Stimulated activated CD8-positive, alpha-beta memory T cell treated with anti-CD3 and anti-CD28 coated beads, Interleukin-7, amount 100 ng/mL, for 24 hours (primary cell): ENCODE data around the gene DPYD.

Source experiments
- DNase-seq: peaks from one replicate; pipeline ENCODE4 v3.0.0-alpha.2; 2020; ENCODE audit warnings: low read depth

The DPYD gene

DNA sequence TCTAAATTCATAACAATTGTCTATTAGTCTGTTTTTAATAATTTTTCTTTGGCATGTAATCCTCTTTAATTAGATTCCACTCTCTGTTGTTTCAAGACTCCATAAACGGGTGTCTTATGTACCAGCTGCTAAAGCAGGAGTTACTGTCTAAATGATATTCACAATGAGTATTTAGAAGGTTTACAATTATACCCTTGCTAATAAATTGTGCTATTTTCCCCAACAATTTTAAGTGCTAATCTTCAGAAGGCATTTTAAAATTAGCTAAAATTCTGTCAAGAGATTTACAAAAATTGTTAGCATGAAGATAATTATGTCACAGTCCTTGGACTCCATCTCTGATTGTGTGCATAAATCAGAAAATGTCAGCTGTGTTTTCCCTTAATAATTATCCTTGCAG, 83.7 kb downstream of the DPYD start:
- no peak for DNase-seq

DNA sequence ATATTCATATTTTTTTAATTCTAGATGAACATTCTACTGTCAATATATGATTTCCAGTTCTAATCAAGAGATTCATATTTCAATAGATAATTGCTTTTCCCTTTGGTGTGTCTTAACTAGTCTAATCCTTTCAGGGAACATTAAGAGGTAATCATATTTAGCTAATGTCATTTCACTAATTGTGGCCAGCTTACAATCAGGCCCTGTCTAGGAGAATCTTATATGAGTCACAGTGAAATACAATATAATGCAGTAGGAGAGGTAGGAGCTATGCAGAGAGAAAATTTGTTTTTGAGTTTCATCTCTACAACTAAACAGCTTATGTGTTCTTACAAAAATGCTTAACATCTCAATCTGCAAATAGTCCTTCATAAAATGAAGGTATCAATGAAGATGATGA, 85.9 kb downstream of the DPYD start:
- DNase-seq, result no peak

DNA sequence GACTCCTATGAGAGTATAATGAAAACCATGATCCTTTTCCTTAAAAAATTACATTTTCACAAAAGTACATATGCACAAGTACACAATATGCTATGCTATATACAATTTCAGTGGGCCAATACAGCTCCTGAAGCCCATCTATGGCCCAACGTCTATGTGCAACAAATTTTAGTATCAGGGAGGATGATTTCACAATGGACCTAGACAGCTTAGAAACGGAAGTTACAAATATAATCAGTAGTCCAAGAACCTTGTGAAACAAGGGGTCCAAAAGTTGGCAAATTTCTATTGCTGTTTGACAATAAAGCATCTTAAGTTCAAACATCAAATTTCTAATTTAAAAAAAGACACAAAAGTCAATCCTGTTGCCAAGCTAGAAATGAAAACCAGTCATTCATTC, 87.0 kb downstream of the DPYD start:
- no peak for DNase-seq

DNA sequence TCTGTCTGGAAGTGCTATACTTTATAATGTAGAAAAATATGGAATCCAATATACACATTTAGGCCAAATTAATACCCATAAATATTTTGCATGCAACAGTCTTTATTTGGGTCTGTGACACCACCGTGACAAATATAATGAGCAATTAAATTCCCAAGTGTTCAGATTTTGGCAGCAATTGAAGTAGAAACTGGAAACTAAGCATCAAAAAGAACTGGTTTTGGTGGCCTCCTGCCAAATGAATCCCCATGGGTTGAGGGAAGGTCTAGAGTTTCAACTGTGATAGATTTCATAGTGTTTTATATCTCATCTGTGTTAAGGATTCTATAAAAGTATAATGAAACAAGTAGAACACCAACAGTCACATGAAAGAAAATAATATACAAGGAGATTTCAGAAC, 88.4 kb downstream of the DPYD start:
- DNase-seq, result no peak

DNA sequence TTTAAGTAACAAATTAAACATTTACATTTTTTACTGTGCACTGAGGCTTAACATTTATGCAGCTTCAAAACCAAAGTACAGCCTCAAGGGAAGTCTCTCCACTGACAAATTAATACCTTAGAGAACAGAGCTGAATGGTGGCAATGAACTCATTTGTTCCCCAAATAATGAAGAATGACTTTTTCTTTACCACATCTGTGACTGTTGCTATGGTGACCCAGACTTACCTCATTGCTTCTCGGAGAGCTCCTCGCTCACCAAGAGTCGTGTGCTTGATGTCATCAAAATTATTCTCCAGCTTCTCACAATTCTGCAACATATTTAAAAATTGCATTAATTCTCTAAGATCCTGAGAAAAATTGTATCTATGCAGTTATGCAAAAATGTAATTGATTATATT, 92.9 kb downstream of the DPYD start:
- DNase-seq, result no peak

DNA sequence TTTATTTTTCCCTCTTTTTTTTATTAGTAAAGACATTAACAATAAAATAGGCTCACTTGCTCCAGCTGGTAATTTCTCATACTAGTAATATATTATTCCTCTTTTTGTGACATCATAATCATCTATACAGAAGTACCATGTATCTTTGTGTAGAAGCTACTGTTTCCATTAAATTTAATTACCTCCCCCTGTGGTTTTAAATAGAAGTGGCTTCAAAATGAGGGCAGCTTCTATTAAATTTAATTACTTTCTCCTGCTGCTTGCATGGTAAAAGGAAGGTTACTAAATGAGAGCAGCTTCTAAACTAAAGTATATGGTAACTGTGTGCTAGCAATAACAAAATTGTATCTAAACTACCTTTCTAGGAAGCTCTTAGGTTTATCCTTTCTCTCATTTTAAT, 94.0 kb downstream of the DPYD start:
- no peak for DNase-seq

DNA sequence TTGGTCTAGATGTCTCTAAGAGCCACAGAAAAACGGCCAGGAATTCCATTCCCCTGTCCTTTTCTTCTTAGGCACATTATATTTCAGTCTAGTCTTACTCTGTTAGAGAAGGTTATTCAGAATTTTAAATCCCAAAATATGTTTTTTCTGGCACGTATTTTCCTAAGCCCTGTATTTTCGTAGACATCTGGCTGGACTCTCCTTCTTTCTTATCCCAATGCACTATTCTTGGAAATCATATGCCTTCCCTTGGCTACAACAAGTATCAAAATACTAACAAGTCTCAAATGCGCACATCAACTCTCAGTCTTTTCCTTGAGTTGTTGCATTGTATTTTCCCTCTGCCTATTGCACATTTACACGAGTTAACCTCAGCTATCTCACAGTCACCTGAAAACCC, 96.2 kb downstream of the DPYD start:
- no peak for DNase-seq

DNA sequence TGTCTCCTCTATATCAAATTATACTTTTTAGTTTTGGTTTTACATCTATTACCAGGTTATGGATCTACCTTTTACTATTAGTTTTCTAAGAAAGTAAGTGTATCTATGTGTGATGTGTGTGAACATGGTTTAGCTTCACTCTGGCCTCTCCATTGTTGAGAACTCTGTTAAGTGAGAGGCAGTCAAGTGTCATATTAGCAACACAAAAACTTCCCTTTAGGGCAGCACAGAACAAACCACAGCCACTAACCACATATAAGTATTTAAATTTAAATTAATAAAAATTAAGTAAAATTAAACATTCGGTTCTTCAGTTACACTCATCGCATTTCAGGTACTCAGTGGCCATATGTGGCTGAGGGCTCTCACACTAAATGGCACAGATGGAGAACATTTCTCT, 96.6 kb downstream of the DPYD start:
- DNase-seq, result no peak

DNA sequence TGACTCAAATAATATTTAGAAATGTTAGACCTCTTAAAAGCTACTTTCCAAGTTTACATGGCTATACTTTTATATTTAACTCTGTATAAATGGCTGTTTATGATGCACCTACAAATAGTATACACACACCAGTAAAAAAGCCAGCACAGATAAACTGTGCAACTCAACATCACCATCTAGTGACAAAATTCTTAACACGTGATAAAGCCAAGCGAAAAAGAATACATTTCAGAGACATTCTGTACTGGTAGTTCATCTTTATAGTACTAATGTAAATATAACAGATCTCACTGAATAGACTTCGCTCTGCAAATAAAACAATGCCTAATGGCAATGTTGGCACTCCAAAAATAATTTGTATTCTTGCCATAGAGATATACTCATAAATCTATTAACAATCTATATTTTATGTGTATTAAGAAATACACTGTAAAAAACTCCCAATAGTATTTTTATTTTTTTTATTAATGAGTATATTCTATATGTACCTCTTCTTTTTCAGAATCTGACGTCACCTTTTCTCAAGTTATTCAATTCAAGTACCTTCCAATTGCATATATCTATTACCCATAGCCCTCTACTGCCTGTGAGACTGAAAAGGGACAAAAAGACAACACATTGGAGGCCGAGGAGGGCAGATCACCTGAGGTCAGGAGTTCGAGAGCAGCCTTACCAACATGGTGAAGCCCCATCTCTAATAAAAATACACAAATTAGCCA, 100.2 kb downstream of the DPYD start:
- DNase-seq, result no peak

DNA sequence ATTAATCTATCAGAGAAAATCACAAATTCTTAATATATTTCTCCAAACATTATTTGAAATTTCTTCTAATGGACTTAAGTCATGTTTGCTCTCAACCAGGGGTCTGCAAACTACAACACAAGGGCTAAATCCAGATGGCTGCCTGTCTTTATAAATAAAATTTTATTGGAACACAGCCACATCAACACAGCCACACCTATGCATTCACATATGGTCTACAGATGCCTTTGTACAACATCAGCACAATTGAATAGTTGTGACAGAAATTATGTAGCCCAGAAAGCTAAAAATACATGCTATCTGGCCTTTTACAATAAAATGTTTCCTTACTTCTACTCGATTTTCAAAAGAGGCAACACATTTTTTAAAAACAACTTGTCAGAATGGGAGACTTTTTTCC, 103.9 kb downstream of the DPYD start:
- DNase-seq, result no peak

DNA sequence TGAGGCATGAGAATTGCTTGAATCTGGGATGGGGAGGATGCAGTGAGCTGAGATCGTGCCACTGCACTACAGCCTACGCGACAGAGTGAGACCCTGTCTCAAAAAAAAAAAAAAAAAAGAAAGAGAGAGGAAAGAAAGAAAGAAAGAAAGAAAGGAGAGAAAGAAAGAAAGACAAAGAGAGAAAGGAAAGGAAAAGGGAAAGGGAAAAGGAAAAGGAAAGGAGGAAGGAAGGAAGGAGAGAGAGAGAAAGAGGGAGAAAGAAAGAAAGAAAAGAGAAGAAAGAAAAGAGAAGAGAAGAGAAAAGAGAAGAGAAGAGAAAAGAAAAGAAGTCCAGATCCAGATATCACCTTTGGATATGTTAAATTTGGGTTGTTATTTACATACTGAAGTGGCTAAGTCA, 106.0 kb downstream of the DPYD start:
- no peak for DNase-seq

DNA sequence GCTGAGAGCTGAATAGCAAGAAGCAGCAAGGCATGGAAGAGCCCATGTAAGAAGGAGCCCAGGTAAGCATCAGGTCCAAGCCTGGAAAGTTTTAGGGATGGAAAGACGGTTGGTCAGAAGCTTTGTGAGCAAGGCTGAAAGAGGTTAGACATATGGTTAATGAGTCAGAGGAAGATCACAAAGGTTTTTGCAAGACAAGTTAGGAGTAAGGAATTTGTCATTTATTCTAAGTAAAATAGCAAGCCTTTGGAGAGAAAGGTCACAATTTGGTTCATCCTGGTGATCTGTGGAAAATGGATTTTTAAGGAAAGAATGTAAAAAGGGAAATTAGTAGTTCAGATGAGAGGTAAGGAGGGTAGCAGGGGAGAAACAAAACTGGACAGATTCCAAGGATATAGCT, 106.7 kb downstream of the DPYD start:
- no peak for DNase-seq

DNA sequence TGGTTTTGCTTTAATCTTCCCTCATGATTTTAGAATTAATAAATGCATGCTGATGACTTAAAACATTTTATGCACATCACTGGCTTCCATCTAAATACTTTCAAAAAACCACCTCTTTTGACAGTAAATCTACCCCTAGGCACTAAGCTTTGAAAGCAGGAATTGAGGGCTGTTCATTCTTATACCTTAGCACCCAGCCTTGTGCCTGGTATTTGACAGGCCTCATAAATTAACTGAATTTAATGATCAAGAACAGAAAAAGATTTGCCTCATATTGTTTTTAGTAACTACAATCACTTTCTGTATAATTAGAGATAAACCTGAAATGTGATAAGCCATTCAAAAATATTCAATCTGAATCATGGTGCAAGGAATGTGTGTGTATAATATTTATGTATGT, 108.8 kb downstream of the DPYD start:
- no peak for DNase-seq

DNA sequence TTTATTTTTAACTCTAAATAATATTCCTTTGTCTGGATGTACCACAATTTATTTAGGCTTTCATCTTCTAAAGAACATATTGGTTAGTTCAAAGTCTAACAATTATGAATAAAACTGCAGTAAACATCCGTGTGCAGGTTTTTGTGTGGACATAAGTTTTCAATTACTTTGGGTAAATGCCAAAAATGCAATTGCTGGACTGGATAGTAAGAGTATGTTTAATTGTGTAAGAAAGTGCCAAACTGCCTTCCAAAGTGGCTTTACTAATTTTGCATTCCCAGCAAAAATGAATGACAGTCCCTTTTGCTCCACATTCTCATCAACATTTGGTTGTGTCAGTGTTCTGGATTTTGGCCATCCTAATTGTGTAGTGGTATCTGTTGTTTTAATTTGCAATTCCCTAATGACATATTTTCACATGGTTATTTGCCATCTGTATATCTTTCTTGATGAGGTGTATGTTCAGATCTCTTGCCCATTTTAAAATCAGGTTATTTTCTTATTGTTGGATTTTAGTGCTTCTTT, 113.8 kb downstream of the DPYD start:
- no peak for DNase-seq

DNA sequence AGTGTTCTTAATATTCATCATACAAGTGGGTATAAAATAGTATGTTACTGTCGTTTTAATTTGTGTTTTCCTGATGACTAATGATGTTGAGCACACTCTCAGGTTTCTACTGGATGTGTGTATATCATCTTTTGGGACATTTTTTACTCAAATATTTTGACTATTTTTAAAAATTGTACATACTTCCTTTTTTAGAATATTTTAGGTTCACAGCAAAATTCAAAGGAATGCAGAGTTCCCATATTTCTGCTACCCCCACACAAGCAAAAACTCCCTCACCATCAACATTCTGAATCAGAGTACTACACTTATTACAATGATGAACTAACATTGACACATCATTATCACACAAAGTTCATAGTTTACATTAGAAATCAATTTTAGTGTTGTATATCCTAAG, 114.5 kb downstream of the DPYD start:
- no peak for DNase-seq

DNA sequence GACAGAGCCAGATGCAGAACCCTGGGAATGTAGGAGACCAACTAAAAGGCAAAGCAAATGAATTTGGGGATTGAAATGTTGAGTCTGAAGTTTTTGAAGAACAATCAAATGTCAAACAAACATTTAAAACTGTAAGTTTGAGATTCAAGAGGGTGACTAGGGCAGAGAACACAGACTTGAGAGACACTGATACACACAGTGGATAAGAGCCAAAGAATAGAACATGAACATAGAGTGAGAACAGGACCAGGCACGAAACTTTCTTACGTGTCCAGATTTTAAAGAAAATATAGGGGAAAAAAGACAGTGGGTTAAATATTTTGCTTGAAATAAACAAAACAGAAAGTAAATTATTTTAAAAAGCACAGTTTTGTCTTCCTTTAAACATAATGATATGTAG, 115.7 kb downstream of the DPYD start:
- no peak for DNase-seq

DNA sequence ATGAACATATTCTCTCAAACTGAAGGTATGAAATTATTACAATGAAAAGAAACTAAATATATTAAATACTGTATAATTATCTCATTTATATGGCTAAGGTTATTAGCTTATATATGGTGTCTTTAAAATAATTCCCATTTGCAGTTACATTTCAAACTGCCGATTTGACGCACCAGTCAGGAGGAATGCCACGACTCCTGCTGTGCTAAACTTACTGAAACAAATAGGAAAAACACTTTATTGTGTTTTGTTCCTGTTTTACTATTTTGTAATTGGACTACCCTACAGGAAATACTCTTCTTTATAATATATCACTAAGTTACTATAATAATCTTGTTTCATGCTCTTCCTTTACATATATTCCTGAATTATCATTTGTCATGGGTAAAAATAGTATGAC, 117.8 kb downstream of the DPYD start:
- DNase-seq, result no peak

DNA sequence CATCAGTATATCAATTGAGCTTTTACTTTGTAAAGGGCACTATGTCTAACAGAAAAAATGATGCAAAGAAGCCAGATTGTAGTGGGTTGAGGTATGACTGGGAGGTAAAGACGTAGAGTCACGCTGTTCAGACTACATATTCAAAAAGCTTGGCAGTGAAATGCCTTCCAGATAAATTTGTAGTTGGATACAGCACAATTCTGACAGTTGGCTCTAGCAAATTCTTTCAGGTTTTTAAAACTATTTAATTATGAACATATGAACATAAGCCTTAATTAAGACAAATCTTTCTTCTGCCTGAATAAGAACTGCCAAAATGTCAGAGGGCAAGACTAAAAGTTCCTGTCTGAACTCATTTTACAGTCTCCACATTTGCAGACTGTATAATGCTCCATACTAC, 118.8 kb downstream of the DPYD start:
- DNase-seq, result no peak

DNA sequence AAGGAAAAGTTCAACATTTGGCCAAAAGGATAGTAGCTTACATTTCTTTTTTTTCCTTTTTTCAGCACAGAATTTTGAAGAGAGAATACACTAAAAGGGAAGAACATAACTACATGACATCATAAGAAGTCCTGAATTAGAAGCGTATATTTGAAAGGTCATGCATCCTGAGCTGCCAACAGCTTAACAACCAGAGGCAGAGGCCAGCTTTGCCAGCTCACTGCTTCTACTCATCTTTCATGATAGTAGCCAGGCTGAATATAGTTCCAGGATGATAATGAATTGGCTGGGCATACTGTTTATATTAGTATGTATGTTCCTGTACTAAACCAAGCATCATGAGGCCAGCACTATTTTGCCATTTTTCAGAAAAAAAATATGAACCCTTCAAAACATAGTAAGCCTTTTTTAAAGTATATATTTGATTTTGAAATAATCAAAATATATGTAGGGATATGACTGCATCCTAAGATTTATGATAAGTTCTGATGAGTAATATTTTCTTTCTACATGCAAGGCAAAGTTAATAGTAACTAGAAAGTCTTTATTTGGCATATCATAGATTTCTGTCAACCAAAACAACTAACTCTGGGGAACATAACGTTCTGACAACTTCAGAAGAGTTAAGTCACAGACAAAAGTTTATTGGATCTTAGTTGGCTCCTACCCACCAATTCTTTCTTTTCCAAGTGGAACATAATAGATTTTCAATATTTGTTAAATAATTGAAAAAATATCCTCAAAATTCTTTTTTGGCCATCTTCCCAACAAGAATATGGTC, 123.2 kb downstream of the DPYD start:
- DNase-seq, result no peak

DNA sequence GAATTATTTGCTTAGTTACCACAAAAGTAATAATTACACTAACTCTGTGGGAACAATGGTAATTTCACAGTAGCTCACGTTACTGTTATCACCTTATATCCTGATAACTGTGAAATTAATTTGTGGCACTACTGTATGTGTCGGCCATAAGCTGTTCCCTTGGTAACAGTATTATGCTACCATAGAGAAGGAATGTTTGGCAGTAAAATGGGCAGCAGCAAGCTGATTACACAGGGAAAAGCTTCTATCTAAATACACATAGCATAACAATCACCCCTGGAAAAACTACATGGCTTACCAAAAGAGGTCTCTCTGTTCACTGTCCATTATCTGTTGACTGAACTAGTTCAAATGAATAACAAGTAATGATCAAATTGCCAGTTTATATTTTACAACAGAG, 124.1 kb downstream of the DPYD start:
- DNase-seq, result no peak

DNA sequence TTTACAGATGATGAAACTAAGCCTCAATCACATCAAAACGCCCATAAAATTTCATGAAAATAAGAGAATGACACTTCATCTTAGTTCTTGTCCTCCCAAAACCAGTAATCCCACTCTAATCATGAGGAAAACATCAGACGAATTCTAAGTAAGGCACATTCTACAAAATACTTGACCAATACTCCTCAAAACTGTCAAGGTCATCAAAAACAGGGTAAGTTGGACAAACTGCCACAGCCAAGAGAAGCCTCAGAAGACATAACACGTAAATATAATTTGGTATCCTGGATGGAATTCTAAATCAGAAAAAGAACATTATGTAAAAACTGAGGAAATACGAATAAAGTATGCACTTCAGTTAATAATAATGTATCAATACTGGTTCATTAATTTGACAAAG, 128.2 kb downstream of the DPYD start:
- no peak for DNase-seq

DNA sequence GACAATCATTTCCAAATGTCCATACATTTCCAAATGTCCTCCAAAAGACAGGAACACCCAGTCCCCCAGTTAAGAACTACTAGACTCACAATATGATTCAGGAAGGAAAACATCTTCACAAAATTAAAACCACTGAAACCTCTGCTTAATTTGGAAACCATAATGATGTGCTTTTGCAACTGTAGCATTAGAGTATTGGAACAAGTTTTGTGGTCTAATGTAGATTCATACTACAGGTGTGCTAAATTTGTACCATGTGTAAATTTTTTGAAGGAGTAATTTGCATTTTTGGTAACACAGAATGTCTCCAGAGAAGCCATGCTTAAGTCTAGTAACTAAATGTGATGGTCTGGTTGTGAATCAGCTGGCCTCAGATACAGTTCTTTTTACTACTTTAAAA, 129.6 kb downstream of the DPYD start:
- DNase-seq, result no peak

DNA sequence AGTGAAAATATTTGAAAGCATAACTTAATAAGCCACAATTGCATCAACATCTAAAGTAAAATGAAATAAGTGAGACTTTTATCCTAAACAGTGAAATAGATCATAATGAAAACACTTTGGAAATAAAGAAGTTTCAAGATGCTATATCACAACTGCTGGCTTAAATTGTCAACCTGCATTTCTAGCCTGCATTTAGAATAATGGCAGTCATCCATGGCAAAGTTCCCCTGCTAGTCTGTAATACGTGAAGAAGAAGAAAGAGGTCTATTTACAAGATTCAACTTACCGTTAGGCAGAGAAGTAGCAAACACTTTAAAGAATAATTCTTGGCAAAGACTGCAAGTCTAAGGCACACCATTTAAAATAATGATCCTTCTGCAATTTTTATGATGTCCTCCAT, 133.6 kb downstream of the DPYD start:
- no peak for DNase-seq

DNA sequence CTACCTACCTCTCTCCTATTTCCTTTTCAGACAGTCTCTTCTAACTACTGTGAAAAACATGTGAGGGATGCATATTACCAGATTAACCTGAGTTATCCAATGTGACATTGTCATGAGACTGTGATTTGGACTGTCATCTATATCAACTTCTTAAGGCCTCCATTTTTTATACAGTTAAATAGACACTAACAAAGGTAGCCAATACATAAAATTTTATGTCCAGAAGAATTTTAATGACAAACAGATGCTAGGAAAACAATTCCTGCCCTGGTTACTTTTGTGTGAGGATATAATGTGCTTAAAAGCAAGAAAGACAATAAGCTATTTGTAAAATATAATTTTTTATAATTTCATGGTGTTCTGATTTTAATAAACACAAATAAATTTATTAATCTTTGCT, 136.2 kb downstream of the DPYD start:
- DNase-seq, result no peak
